SK-N-SH treated with all-trans-retinoic acid at 6 μM for 48 hours (cell line): Measurements from ENCODE around the gene MTA3.

ENCODE experiments used
- ATAC-seq: fragments of 200-7000 bp; cut with Tn5 transposase; 3 replicates; pipeline ENCODE4 v1.9.1; 2020; ENCODE audit warnings: mild to moderate bottlenecking, moderate library complexity
- ARNTL ChIP-seq: fragments of 450-650 bp; formaldehyde crosslinking; IDR thresholded peaks from 2 replicates; pipeline ENCODE4 v1.5.0; 2020; ENCODE audit warnings: low read depth, mild to moderate bottlenecking, moderate library complexity, borderline replicate concordance
- CREB5 ChIP-seq: fragments of 250-450 bp; sonication (Bioruptor Pico); IDR thresholded peaks from 2 replicates; pipeline ENCODE4 v1.5.1; 2020; ENCODE audit warnings: low read depth, mild to moderate bottlenecking, moderate library complexity
- CSDC2 ChIP-seq: fragments of 250-450 bp; sonication (Bioruptor Pico); IDR thresholded peaks from 2 replicates; pipeline ENCODE4 v1.5.0; 2020; ENCODE audit warnings: mild to moderate bottlenecking, moderate library complexity
- CSRNP3 ChIP-seq: fragments of 250-450 bp; sonication (Bioruptor Pico); IDR thresholded peaks from 2 replicates; pipeline ENCODE4 v1.5.1; 2021; ENCODE audit warnings: mild to moderate bottlenecking, moderate library complexity
- ESRRG ChIP-seq: fragments of 250-450 bp; sonication (Bioruptor Pico); IDR thresholded peaks from 2 replicates; pipeline ENCODE4 v1.6.1; 2021; ENCODE audit warnings: mild to moderate bottlenecking
- ISL1 ChIP-seq: fragments of 250-450 bp; sonication (Bioruptor Pico); IDR thresholded peaks from 2 replicates; pipeline ENCODE4 v2.1.2; 2022; ENCODE audit warnings: mild to moderate bottlenecking, moderate library complexity
- OSR1 ChIP-seq: fragments of 250-450 bp; sonication (Bioruptor Pico); IDR thresholded peaks from 2 replicates; pipeline ENCODE4 v1.8.0; 2022; ENCODE audit warnings: moderate library complexity, mild to moderate bottlenecking, inconsistent platforms
- PATZ1 ChIP-seq: fragments of 250-450 bp; sonication (Bioruptor Pico); IDR thresholded peaks from 2 replicates; pipeline ENCODE4 v1.8.0; 2020; ENCODE audit warnings: mild to moderate bottlenecking, moderate library complexity, borderline replicate concordance
- POU6F1 ChIP-seq: fragments of 250-450 bp; sonication (Bioruptor Pico); IDR thresholded peaks from 2 replicates; pipeline ENCODE4 v1.8.0; 2021; ENCODE audit warnings: low read depth, mild to moderate bottlenecking, moderate library complexity, borderline replicate concordance
- PPARA ChIP-seq: fragments of 250-450 bp; sonication (Bioruptor Pico); IDR thresholded peaks from 2 replicates; pipeline ENCODE4 v1.5.0; 2020; ENCODE audit warnings: mild to moderate bottlenecking, borderline replicate concordance
- SNAI2 ChIP-seq: fragments of 250-450 bp; sonication (Bioruptor Pico); IDR thresholded peaks from 2 replicates; pipeline ENCODE4 v1.5.0; 2020; ENCODE audit warnings: mild to moderate bottlenecking, moderate library complexity
- TCF4 ChIP-seq: fragments of 250-450 bp; sonication (Bioruptor Pico); IDR thresholded peaks from 2 replicates; pipeline ENCODE4 v1.8.0; 2021; ENCODE audit warnings: mild to moderate bottlenecking, moderate library complexity, borderline replicate concordance
- TOX ChIP-seq: fragments of 250-450 bp; sonication (Bioruptor Pico); IDR thresholded peaks from 2 replicates; pipeline ENCODE4 v1.8.0; 2021; ENCODE audit warnings: mild to moderate bottlenecking, moderate library complexity, borderline replicate concordance
- TSHZ2 ChIP-seq: fragments of 250-450 bp; sonication (Bioruptor Pico); IDR thresholded peaks from 2 replicates; pipeline ENCODE4 v1.5.0; 2020; ENCODE audit warnings: mild to moderate bottlenecking, moderate library complexity
- ZFP30 ChIP-seq: fragments of 450-650 bp; formaldehyde crosslinking; IDR thresholded peaks from 2 replicates; pipeline ENCODE4 v1.5.0; 2022; ENCODE audit warnings: mild to moderate bottlenecking, moderate library complexity
- ZNF565 ChIP-seq: fragments of 450-650 bp; formaldehyde crosslinking; conservative IDR thresholded peaks from 2 replicates; pipeline ENCODE4 v1.5.0; 2020; ENCODE audit warnings: low read depth, mild to moderate bottlenecking, moderate library complexity
- ZNF70 ChIP-seq: fragments of 450-650 bp; formaldehyde crosslinking; IDR thresholded peaks from 2 replicates; pipeline ENCODE4 v1.5.0; 2020; ENCODE audit warnings: mild to moderate bottlenecking, moderate library complexity
- ZNF8 ChIP-seq: fragments of 450-650 bp; formaldehyde crosslinking; IDR thresholded peaks from 2 replicates; pipeline ENCODE4 v1.5.0; 2020; ENCODE audit warnings: mild to moderate bottlenecking, moderate library complexity

MTA3 gene

GRCh38 chr2:42696987-42697386 lies 128.6 kb downstream of the MTA3 start:
- peak; percentile 71 for ATAC-seq
- no peak for TF ChIP-seq PPARA (CRISPR knock-in tag)
- peak; percentile 43 for TF ChIP-seq ZNF70 (CRISPR knock-in tag)
- TF ChIP-seq TCF4 (CRISPR knock-in tag): peak; percentile 99
- 0 out of 2 replicates have a peak, but pooled peaks have one; percentile 13 for TF ChIP-seq ZFP30 (CRISPR knock-in tag)
- TF ChIP-seq TOX (CRISPR knock-in tag): no peak
- TF ChIP-seq SNAI2 (CRISPR knock-in tag): peak; percentile 63; the same call in 1 of the 2 replicates
- TF ChIP-seq CSRNP3 (CRISPR knock-in tag): peak; percentile 81; the same call in 1 of the 2 replicates
- TF ChIP-seq PATZ1 (CRISPR knock-in tag): no peak
- peak; percentile 90 for TF ChIP-seq TSHZ2
- no peak for TF ChIP-seq ZNF565 (CRISPR knock-in tag)
- TF ChIP-seq ISL1 (CRISPR knock-in tag): peak; percentile 46
- TF ChIP-seq POU6F1 (CRISPR knock-in tag): no peak
- TF ChIP-seq, all 23 proteins: peak for 7

GRCh38 chr2:42698940-42699339 lies 130.5 kb downstream of the MTA3 start:
- peak; percentile 39; the same call in 1 of the 2 replicates for TF ChIP-seq TCF4 (CRISPR knock-in tag)
- no peak for TF ChIP-seq TOX (CRISPR knock-in tag)
- no peak for ATAC-seq

- no peak for ATAC-seq
- no peak for TF ChIP-seq ISL1 (CRISPR knock-in tag)
- TF ChIP-seq ZNF8 (CRISPR knock-in tag): no peak
These were observed 138.4 kb downstream of the MTA3 start for GRCh38 chr2:42706836-42707235.

GRCh38 chr2:42708179-42708578 lies 139.7 kb downstream of the MTA3 start:
- TF ChIP-seq PATZ1 (CRISPR knock-in tag): no peak
- TF ChIP-seq CSDC2 (CRISPR knock-in tag): no peak
- no peak for TF ChIP-seq POU6F1 (CRISPR knock-in tag)
- TF ChIP-seq CSRNP3 (CRISPR knock-in tag): no peak
- no peak for TF ChIP-seq ARNTL
- TF ChIP-seq TCF4 (CRISPR knock-in tag): no peak
- no peak for TF ChIP-seq CREB5 (CRISPR knock-in tag)
- TF ChIP-seq ESRRG (CRISPR knock-in tag): no peak
- no peak for TF ChIP-seq OSR1 (CRISPR knock-in tag)
- ATAC-seq: no peak
